Measurements from ENCODE around the gene SH3PXD2A. TPM values are rescaled to one million over a fixed set of nuclear protein-coding genes. Genes with fewer than 3 reads are reported as not detected.

Gene SH3PXD2A
- total and polyA plus RNA-seq, 9 of the 15 experiments (the other 6 are each of a cell fraction or from before 2014, with no cell fraction given): 0.41 to 9.3 (median 2.5) TPM

GRCh38 chr10:103632247-103632642 lies 223.1 kb downstream of the SH3PXD2A start (continued):
- TF ChIP-seq SFPQ (IDR thresholded peaks at IDR 0.05; ENCODE audit: low read depth, low read length) (no peak), KDM5B (IDR thresholded peaks at IDR 0.05; ENCODE audit: insufficient replicate concordance, low read depth, low read length) (no peak), NFIX (CRISPR knock-in tag; IDR thresholded peaks at IDR 0.05; ENCODE audit: low read depth) (no peak)

- ATAC-seq (no peak), FAIRE-seq (no peak), DNase-seq (ENCODE audit: extremely low read depth in 1 of 4, low spot score in 3 of 4) (no peak)
- H3K9me3 ChIP-seq (replicated peaks; ENCODE audit: control insufficient read depth, insufficient read depth, low read depth, low read length): no peaks in the 10 kb centered on the region
- H3K27ac ChIP-seq (ENCODE audit: extremely low read depth, low read depth, low read length): no peak overlapping the region
- no TSS peak for BruUV-seq (replicated peaks)
- H3K79me2 ChIP-seq (ENCODE audit: control insufficient read depth, insufficient read depth, low read length): no peaks in the 10 kb centered on the region
- in situ Hi-C loops (cut with MboI) (no loop called here), intact Hi-C loops (cut with micrococcal nuclease) (no loop called here)
- no peaks in the 10 kb centered on the region for H3K9me1 ChIP-seq (ENCODE audit: control insufficient read depth, insufficient read depth, low read length)
- CTCF ChIA-PET (ENCODE audit: low intra/inter-chr PET ratio): no interaction called here
- H3K4me1 ChIP-seq (replicated peaks in 1 of 2; ENCODE audit: control insufficient read depth in 2 of 2, insufficient read depth in 2 of 2, low read length in 2 of 2): peaks cover 0 to 8% of the 10 kb centered on the region in 2 experiments; a peak in 1 of 5 replicates
- no peaks in the 10 kb centered on the region for H4K20me1 ChIP-seq (replicated peaks; ENCODE audit: control insufficient read depth, insufficient read depth, low read length)
- no peak overlapping the region for H3K4me2 ChIP-seq (ENCODE audit: insufficient read depth, low read length)
- H3K27me3 ChIP-seq (ENCODE audit: control insufficient read depth in 2 of 2, insufficient read depth in 2 of 2, low read length in 2 of 2): no peaks in the 10 kb centered on the region
- POLR2A ChIA-PET: interaction anchor here (0.8 kb wide), 1 partner anchor 9 kb away, joined by 3 read pairs; no protein-coding TSS in a partner anchor
- H3K36me3 ChIP-seq (ENCODE audit: control insufficient read depth, insufficient read depth, low read length): peaks cover 4% of the 10 kb centered on the region; the same call in 1 of the 3 replicates
- 29% methylated on average over 1 of the region's 1 CpG for WGBS (ENCODE audit: insufficient coverage, low coverage, missing lambda C conversion rate)
- H2AFZ ChIP-seq (ENCODE audit: low read depth, low read length): no peak overlapping the region
- TF ChIP-seq RFX7 (CRISPR knock-in tag; IDR thresholded peaks at IDR 0.05) (no peak), TFE3 (CRISPR knock-in tag; IDR thresholded peaks at IDR 0.05) (peak; percentile 52)
- H3K4me3 ChIP-seq: no peak overlapping the region
- H3K9ac ChIP-seq (ENCODE audit: insufficient read depth in 1 of 2, low read depth in 2 of 2, low read length in 2 of 2): no peak overlapping the region
Observed at GRCh38 chr10:103630156-103630555, 225.2 kb downstream of the SH3PXD2A start.

Data from K562 (cell line).